ENCODE measurements around the gene NDUFB4. TPM values are rescaled to one million over a fixed set of nuclear protein-coding genes. Genes with fewer than 3 reads are reported as not detected.

NDUFB4 gene
- total and polyA plus RNA-seq, 9 of the 15 experiments (the other 6 are each of a cell fraction or from before 2014, with no cell fraction given), result 124 to 670 (median 227) TPM

DNA sequence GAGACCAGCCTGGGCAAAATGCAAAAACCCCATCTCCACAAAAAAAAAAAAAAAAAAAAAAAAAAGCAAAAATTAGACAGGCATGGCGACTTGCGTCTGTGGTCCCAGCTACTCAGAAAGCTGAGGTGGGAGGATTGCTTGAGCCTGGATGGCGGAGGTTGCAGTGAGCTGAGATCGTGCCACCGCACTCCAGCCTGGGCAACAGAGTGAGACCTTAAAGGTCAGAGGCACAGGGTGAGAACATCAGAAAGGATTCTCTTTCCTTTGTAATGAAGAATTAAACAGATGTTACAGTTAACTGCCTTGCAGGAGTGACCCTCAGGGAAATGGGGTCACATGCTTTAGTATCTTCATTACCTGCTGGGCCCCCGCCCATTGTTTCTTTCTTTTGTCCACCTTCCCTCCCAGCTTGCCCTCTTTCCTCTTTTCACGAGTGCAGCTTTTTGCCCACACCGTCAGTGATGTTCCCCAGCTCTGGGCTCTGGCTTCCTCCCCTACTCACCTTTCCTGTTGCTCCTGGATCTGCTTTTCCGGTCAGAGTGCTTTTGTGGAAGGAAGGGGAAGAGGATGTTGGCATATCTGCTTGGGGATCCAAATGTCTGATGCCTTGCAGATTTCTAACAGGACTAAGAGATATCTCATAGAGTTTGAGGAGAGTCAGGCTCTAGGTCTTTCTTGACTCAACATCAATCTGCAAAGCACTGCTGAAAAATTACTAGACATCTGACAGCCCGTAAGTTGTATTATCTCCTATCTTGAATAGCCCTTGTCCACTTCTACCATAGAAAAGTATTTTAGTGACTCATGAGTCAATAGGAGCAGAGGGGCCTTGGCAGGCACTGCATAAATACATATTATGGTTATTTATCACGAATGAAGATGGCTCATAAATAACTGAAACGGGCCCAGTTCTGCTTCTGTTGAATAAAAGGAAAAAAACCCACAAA is 35.6 kb upstream of the NDUFB4 start (continued):
- TF ChIP-seq MNT (conservative IDR thresholded peaks at IDR 0.05) (no peak), KDM5B (IDR thresholded peaks at IDR 0.05; ENCODE audit: insufficient replicate concordance, low read depth, low read length) (no peak), BCL6 (CRISPR knock-in tag; IDR thresholded peaks at IDR 0.05) (no peak), ZFX (CRISPR knock-in tag; IDR thresholded peaks at IDR 0.05) (no peak), RBM17 (IDR thresholded peaks at IDR 0.05; ENCODE audit: borderline replicate concordance, low read depth, low read length) (no peak), HNRNPUL1 (IDR thresholded peaks at IDR 0.05; ENCODE audit: low read length) (no peak), MAFG (tag; conservative IDR thresholded peaks at IDR 0.05) (no peak), SAP30 (IDR thresholded peaks at IDR 0.05; ENCODE audit: borderline replicate concordance, insufficient read depth, low read depth, low read length, poor library complexity, severe bottlenecking) (no peak), TAF7 (tag; IDR thresholded peaks at IDR 0.05) (no peak)

Data from K562 (cell line).